IMR-90 (cell line): ENCODE measurements around the gene SCAMP4. TPM values are rescaled to one million over a fixed set of nuclear protein-coding genes. Genes with fewer than 3 reads are reported as not detected.

ENCODE experiments used
- ATAC-seq: fragments of 200-7000 bp; cut with Tn5 transposase; 2 replicates; pipeline ENCODE4 v1.9.1; 2020; ENCODE audit warnings: low read depth, mild to moderate bottlenecking, moderate library complexity
- BruUV-seq: library from RNA; stranded (reverse); fragments of 400-500 nt; replicated peaks from 2 replicates; lab custom pipeline; 2021; lab: Mats Ljungman, UMichigan
- CTCF ChIA-PET: fragments of 300-600 bp; formaldehyde crosslinking; extraction: SDS; loops from one replicate; lab custom pipeline; 2021; ENCODE audit warnings: antibody characterized with exemption; lab: Yijun Ruan, JAX
- POLR2A ChIA-PET: fragments of 300-600 bp; sonication (Branson Sonifier 250); formaldehyde crosslinking; loops from one replicate; lab custom pipeline; 2022; ENCODE audit warnings: antibody characterized with exemption; ENCODE audit not compliant: unreplicated experiment; lab: Charles Lee
- DNase-seq: peaks from one replicate; pipeline ENCODE4 v3.0.0; 2013
- H2AFZ ChIP-seq: replicated peaks from 2 replicates; pipeline ENCODE3; 2013; ENCODE audit warnings: low read length, mild to moderate bottlenecking; ENCODE audit not compliant: poor library complexity
- H2AK5ac ChIP-seq: 2 replicates; pipeline ENCODE4 v1.6.1; 2013; ENCODE audit warnings: low read depth, low read length, inconsistent platforms
- H2AK9ac ChIP-seq: replicated peaks from 2 replicates; pipeline ENCODE3; 2013; ENCODE audit warnings: mild to moderate bottlenecking, low read depth, low read length, moderate library complexity; ENCODE audit not compliant: poor library complexity
- H2BK120ac ChIP-seq: 2 replicates; pipeline ENCODE4 v1.6.1; 2013; ENCODE audit warnings: low read depth, low read length, inconsistent platforms
- H2BK15ac ChIP-seq: 3 replicates; pipeline ENCODE4 v1.6.1; 2013; ENCODE audit warnings: low read depth, low read length, inconsistent platforms
- H2BK20ac ChIP-seq: 2 replicates; pipeline ENCODE4 v1.6.1; 2013; ENCODE audit warnings: low read depth, mild to moderate bottlenecking, inconsistent platforms, low read length, moderate library complexity
- H2BK5ac ChIP-seq: 2 replicates; pipeline ENCODE4 v1.6.1; 2013; ENCODE audit warnings: mild to moderate bottlenecking, low read depth, low read length, inconsistent platforms; ENCODE audit not compliant: poor library complexity, severe bottlenecking
- H3K14ac ChIP-seq: replicated peaks from 2 replicates; pipeline ENCODE4 v1.6.1; 2013; ENCODE audit warnings: low read depth, low read length, inconsistent platforms
- H3K18ac ChIP-seq: 2 replicates; pipeline ENCODE4 v1.6.1; 2013; ENCODE audit warnings: low read depth, low read length, control low read depth
- H3K23ac ChIP-seq: 2 replicates; pipeline ENCODE4 v1.6.1; 2013; ENCODE audit warnings: low read depth, low read length, inconsistent platforms
- H3K27ac ChIP-seq: 2 replicates; pipeline ENCODE4 v1.5.1; 2013; ENCODE audit warnings: mild to moderate bottlenecking, control low read depth, low read length; ENCODE audit not compliant: insufficient read depth
- H3K27me3 ChIP-seq: 2 replicates; pipeline ENCODE4 v1.6.1; 2013; ENCODE audit warnings: low read length; ENCODE audit not compliant: control insufficient read depth, insufficient read depth
- H3K36me3 ChIP-seq: 2 replicates; pipeline ENCODE4 v1.6.1; 2013; ENCODE audit warnings: low read length, mixed read lengths; ENCODE audit not compliant: control insufficient read depth, insufficient read depth
- H3K4ac ChIP-seq: 2 replicates; pipeline ENCODE4 v1.6.1; 2013; ENCODE audit warnings: low read depth, low read length, inconsistent platforms
- H3K4me1 ChIP-seq: 2 replicates; pipeline ENCODE4 v1.6.1; 2013; ENCODE audit warnings: low read length, mixed read lengths; ENCODE audit not compliant: control insufficient read depth, insufficient read depth
- H3K4me2 ChIP-seq: 2 replicates; pipeline ENCODE4 v1.6.1; 2013; ENCODE audit warnings: low read depth, mild to moderate bottlenecking, control low read depth, low read length, moderate library complexity
- H3K4me3 ChIP-seq: 2 replicates; pipeline ENCODE4 v1.5.1; 2013; ENCODE audit warnings: low read depth, mild to moderate bottlenecking, control low read depth, low read length, moderate library complexity; ENCODE audit not compliant: insufficient read depth
- H3K56ac ChIP-seq: 2 replicates; pipeline ENCODE4 v1.6.1; 2013; ENCODE audit warnings: low read length, inconsistent platforms; ENCODE audit not compliant: insufficient read depth; ENCODE audit errors: extremely low read depth
- H3K79me1 ChIP-seq, 2 experiments: 2 replicates each; pipeline ENCODE4 v1.6.1; 2013; ENCODE audit warnings: low read length in 2 of 2, inconsistent platforms in 1 of 2, low read depth in 1 of 2
- H3K9ac ChIP-seq: 2 replicates; pipeline ENCODE4 v1.6.1; 2013; ENCODE audit warnings: low read depth, low read length, control low read depth
- H3K9me1 ChIP-seq: 2 replicates; pipeline ENCODE4 v1.6.1; 2013; ENCODE audit warnings: low read length, inconsistent platforms; ENCODE audit not compliant: insufficient read depth
- H3K9me3 ChIP-seq: 2 replicates; pipeline ENCODE4 v1.6.1; 2013; ENCODE audit warnings: low read length; ENCODE audit not compliant: control insufficient read depth, insufficient read depth
- H4K20me1 ChIP-seq: 2 replicates; pipeline ENCODE4 v1.6.1; 2013; ENCODE audit warnings: low read length, inconsistent platforms; ENCODE audit not compliant: insufficient read depth
- H4K5ac ChIP-seq: 2 replicates; pipeline ENCODE4 v1.6.1; 2013; ENCODE audit warnings: mild to moderate bottlenecking, low read depth, low read length, control low read depth
- H4K8ac ChIP-seq, 2 experiments: 2 replicates each; pipeline ENCODE4 v1.6.1; 2013; ENCODE audit warnings: low read depth in 2 of 2, low read length in 2 of 2, control low read depth in 1 of 2, inconsistent platforms in 1 of 2
- H4K91ac ChIP-seq: 2 replicates; pipeline ENCODE4 v1.6.1; 2013; ENCODE audit warnings: low read depth, low read length, inconsistent platforms; ENCODE audit not compliant: insufficient read depth
- BHLHE40 ChIP-seq: fragments of 150-350 bp; IDR thresholded peaks from 2 replicates; pipeline ENCODE4 v1.6.1; 2016; ENCODE audit warnings: mild to moderate bottlenecking, low read depth, low read length
- CEBPB ChIP-seq: IDR thresholded peaks from 2 replicates; pipeline ENCODE4 v1.6.1; 2012; ENCODE audit warnings: low read depth, low read length, improper control_type of control experiment
- CHD1 ChIP-seq: IDR thresholded peaks from 2 replicates; pipeline ENCODE4 v1.6.1; 2012; ENCODE audit warnings: low read depth, low read length, improper control_type of control experiment
- MAZ ChIP-seq: IDR thresholded peaks from 2 replicates; pipeline ENCODE4 v1.6.1; 2012; ENCODE audit warnings: low read depth, mild to moderate bottlenecking, low read length, improper control_type of control experiment, moderate library complexity, borderline replicate concordance
- MXI1 ChIP-seq: IDR thresholded peaks from 2 replicates; pipeline ENCODE4 v1.6.1; 2012; ENCODE audit warnings: low read depth, mild to moderate bottlenecking, low read length, moderate library complexity, borderline replicate concordance
- SMC3 ChIP-seq: fragments of 150-350 bp; IDR thresholded peaks from 2 replicates; pipeline ENCODE4 v1.6.1; 2016; ENCODE audit warnings: low read depth, mild to moderate bottlenecking, antibody characterized with exemption, low read length, moderate library complexity
- WGBS, 2 experiments: methylation state at CpG; one replicate each; pipeline versions ENCODE4 v1.1.5 to v1.1.7; 2013; ENCODE audit warnings: missing lambda C conversion rate in 2 of 2; ENCODE audit not compliant: insufficient read length in 1 of 2; ENCODE audit errors: extremely low coverage in 2 of 2; 5-methylcytosine and 5-hydroxymethylcytosine counted together
- dilution Hi-C: fragments of 300-500 bp; cut with HindIII; formaldehyde crosslinking; loops from one replicate; pipeline ENCODE4 v1.14.3; 2018; ENCODE audit warnings: low sequenced_read_pairs; ENCODE audit not compliant: unreplicated experiment
- in situ Hi-C: fragments of 300-500 bp; cut with MboI; formaldehyde crosslinking; loops from 3 replicates; pipeline ENCODE4 v1.14.3; 2019; ENCODE audit warnings: low sequenced_read_pairs, inconsistent platforms, mixed read lengths
- intact Hi-C: fragments of 100-400 bp; cut with micrococcal nuclease; formaldehyde crosslinking; loops from 2 replicates; pipeline ENCODE4 v1.10.0; 2022
- polyA plus RNA-seq, 3 experiments: library from polyadenylated mRNA; depleted of rRNA; stranded (reverse); fragments of >200 nt; gene quantifications; 2 replicates each; pipeline ENCODE4 v1.2.3, GENCODE V29; 2012; ENCODE audit warnings: low replicate concordance in 1 of 3
- total RNA-seq: library from RNA; depleted of rRNA; stranded (reverse); fragments of >200 nt; gene quantifications from 2 replicates; pipeline ENCODE4 v1.2.3, GENCODE V29; 2012
- TF ChIP-seq, protein P1 (sequence below): fragments of 150-350 bp; IDR thresholded peaks from 2 replicates; pipeline ENCODE4 v1.6.1; 2017; ENCODE audit warnings: mild to moderate bottlenecking, antibody characterized with exemption, low read length, low read depth

SCAMP4 gene
- total and polyA plus RNA-seq, 2 of the 4 experiments (the other 2 are of a cell fraction), result 16.1 to 28.1 TPM

DNA sequence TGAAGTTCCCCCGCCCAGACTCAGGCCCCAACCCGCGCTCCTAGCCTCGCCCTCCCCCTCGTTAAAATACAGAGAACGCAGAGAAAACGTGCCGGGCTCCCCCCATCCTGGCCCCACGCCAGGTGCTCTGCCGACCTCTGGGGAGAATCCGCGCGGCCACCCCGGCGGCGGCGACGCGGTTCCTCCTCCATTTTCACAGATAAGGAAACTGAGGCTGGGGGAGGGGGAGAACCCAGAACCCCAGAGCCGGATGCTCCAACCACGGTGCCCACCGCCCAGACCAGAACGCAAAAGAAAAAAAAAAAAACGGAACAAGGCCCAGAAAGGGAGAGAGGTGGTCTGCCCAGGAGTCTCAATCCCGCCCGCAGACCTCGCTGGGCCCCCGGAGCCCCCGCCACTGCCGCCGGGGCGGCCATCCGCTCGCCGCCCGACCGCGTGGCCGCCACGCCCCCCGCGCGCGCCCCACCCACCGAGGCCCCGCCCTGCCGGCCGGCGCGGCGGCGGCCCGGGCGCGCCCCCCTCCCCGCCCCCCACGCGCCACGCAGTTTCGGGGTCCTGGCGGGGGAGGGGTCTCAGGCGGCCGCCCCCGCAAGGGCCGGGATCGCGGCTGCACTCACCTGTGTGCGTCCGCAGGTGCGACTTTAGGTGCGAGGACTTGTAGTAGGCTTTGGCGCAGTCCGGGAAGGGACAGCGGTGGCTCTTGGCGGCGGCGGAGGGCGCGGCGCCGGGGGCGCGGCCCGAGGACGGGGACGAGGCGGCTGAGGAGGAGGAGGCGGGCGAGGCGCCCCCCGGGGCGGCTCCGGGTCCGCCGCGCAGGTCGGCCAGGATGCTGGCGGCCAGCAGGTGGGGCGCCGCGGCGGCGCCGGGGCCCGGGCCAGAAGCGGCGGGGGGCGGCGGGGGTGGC, 42.5 kb upstream of the SCAMP4 start:
- Histone ChIP-seq H4K8ac (peak overlapping the region; percentile 53; a peak in 2 of 4 replicates), H3K14ac (peak overlapping the region; percentile 24; the same call in 1 of the 2 replicates), H3K27ac (peak overlapping the region; percentile 91), H3K4ac (peak overlapping the region; percentile 72), H2BK120ac (no peak overlapping the region), H4K91ac (peak overlapping the region; percentile 66), H2BK20ac (no peak overlapping the region), H3K4me3 (peak overlapping the region; percentile 98), H3K9me3 (no peaks in the 10 kb centered on the region), H3K4me1 (peaks cover 28% of the 10 kb centered on the region), H3K56ac (peak overlapping the region; percentile 28), H3K9me1 (no peaks in the 10 kb centered on the region; the same call in 1 of the 2 replicates), H4K20me1 (peaks cover 53% of the 10 kb centered on the region), H2BK5ac (peak overlapping the region; percentile 90), H3K4me2 (peak overlapping the region; percentile 77), H3K27me3 (no peaks in the 10 kb centered on the region), H3K9ac (peak overlapping the region; percentile 88), H2BK15ac (no peak overlapping the region), H3K79me1 (peaks cover 4 to 55% of the 10 kb centered on the region in 2 experiments; a peak in 3 of 4 replicates), H3K23ac (peak overlapping the region; percentile 46; the same call in 1 of the 2 replicates), H2AFZ (peak overlapping the region; percentile 88), H3K18ac (peak overlapping the region; percentile 31; the same call in 1 of the 2 replicates), H4K5ac (peak overlapping the region; percentile 64), H2AK9ac (peak overlapping the region; percentile 94), H3K36me3 (no peaks in the 10 kb centered on the region), H2AK5ac (peak overlapping the region; percentile 88; the same call in 1 of the 2 replicates)
- dilution Hi-C loops (no loop called here), in situ Hi-C loops (no loop called here), intact Hi-C loops (no loop called here)
- DNase-seq (no peak), ATAC-seq (no peak)
- POLR2A ChIA-PET, result no interaction called here
- peak; percentile 78 for TF ChIP-seq BHLHE40
- TF ChIP-seq MXI1, result peak; percentile 91
- TF ChIP-seq, protein P1, sequence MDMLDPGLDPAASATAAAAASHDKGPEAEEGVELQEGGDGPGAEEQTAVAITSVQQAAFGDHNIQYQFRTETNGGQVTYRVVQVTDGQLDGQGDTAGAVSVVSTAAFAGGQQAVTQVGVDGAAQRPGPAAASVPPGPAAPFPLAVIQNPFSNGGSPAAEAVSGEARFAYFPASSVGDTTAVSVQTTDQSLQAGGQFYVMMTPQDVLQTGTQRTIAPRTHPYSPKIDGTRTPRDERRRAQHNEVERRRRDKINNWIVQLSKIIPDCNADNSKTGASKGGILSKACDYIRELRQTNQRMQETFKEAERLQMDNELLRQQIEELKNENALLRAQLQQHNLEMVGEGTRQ, result no peak
- no peak for TF ChIP-seq CEBPB
- peak; percentile 30; the same call in 1 of the 2 replicates for TF ChIP-seq CHD1
- TF ChIP-seq MAZ, result peak; percentile 57; the same call in 1 of the 2 replicates
- no peak for TF ChIP-seq SMC3
- no TSS peak for BruUV-seq
- CTCF ChIA-PET, result no interaction called here
- 1% methylated on average over 22 of the region's 109 CpGs; no CpG with 5 or more reads in 1 of the 2 experiments for WGBS, 2 experiments
